HG03064 (cell line): ENCODE data around the gene SPATA18.
"Not testable (repeated sequence)": the region's sequence is repeated elsewhere in the genome, so short reads cannot be mapped to it uniquely, and the experiment has no call there.

Experiments
- ATAC-seq: cut with Tn5 transposase; IDR thresholded peaks from one replicate; pipeline ENCODE4 v1.9.1; 2021; ENCODE audit warnings: low read depth; ENCODE audit not compliant: unreplicated experiment

SPATA18 gene

DNA sequence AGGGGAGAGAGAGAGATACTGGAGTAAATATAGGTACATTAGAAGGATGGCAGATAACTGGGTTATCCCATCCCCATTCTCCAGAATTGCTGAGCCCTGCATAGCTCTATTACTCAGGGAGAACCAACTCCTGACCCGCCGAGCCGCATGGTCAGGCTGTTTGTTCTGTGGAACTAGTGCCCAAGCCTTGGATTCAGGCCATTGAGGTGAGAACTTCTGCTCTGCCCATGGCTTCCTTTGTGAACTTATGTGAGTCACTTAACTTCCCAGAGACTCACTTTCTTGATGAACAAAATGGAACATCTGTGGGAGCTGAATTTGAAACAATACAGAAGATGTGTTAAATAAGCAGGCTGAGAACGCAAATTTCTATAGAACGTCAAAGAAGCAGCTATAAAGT, 54.2 kb downstream of the SPATA18 start:
- no peak for ATAC-seq

DNA sequence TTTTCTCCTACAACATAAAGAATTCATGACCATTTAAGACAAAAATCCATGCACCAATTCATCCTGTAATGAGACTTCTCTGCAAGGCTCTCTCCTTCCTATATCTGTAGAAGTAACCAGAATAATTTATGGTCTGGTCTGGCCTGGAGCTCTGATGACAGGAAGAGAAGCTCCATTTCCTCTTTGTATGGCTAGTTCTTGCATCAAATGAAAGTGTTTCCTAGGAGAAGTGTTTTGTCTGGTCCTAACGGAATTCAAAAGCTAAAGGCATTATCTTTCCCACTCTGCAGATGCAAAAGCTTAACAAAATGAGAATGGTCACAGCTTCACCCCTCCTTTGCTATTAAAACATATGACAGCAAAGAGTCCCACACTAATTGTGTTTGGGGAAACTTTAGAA, 55.1 kb downstream of the SPATA18 start:
- no peak for ATAC-seq

DNA sequence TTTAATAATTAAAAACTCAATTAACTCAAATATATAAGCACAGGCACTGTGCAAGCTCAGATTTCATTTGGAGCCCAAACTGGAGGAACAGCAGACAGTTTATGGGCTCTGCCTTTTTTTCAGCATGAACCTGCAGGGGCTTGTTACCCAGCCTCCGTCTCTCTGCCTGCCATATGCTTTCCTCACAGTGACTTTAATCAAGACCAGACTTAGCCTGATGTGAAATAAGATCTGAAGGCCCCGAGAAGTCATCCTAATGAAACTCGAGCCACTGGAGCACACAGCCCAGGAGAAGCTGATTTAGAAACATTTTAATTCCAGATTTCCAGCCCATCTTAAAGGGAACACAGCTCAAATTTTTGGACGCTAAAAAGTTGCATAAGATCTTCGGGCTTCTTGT, 55.6 kb downstream of the SPATA18 start:
- no peak for ATAC-seq

DNA sequence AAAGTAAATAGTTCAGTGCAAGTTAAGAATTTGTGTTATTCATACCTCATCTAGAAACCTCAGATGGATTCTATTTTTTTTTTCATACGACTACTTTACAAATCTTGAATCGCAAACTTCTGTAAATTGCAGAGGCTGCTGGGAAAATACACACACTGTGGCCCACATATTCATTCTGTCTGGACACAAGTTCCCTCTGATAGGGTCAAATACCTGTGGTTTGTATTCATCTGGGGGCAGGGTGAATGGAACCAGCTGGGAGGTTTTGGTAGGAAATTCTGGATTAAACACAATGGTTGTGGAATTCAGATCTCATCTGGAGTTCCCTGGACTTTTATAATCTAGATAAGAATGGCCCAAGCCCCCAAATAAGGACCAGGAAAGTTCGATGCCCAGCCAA, 56.2 kb downstream of the SPATA18 start:
- no peak for ATAC-seq

DNA sequence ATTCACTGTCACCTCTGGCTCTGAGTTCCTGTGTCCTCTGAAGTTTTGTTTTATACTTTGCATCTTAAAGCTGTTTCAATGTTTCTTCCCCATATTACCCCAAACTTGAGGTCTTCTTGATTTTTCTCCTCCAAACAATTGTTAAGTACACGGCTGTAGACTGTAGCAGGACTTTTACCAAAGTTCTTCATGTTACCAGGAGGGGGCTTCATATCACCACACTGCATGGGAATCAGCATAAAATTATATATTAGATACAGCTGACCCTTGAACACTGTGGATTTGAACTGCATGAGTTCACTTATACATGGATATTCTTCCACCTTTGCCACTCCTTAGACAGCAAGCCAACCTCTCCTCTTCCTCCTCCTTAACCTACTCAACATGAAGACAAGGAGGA, 56.6 kb downstream of the SPATA18 start:
- no peak for ATAC-seq

DNA sequence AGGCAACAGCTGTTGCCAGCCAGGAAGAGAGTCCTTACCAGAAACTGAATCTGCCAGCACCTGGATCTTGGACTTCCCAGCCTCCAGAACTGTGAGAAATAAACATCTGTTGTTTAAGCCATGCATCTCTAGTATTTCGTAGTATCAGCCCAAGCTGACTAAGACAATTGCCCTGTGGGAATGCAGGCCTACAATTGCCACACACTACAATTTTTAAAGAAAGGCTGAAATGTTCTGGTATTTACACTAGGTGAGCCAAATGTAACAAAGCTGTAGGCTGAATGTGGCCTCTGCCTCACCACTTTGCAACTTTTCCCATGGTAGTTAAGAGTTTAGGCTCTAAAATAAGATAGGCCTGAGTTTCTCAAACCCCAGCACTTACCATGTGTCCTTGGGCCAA, 59.1 kb downstream of the SPATA18 start:
- ATAC-seq, result no peak

DNA sequence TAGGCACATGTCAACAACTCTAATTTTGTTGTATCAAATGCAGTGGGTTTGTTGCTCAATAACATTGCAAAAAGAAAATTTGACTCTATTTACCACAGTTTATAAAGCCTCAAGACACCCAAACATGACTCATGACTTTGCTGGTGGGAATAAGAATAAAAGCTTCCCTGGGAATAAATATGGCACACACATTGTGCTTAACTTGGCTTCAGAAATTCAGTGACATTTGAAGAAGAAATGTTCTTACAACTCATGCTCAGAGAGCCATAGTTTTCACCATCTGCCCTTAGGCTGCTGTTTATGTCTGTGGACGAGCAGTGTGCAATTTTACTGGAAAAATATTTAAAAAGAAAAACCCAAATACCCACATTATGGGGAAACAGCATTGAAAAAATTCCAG, 60.9 kb downstream of the SPATA18 start:
- no peak for ATAC-seq

DNA sequence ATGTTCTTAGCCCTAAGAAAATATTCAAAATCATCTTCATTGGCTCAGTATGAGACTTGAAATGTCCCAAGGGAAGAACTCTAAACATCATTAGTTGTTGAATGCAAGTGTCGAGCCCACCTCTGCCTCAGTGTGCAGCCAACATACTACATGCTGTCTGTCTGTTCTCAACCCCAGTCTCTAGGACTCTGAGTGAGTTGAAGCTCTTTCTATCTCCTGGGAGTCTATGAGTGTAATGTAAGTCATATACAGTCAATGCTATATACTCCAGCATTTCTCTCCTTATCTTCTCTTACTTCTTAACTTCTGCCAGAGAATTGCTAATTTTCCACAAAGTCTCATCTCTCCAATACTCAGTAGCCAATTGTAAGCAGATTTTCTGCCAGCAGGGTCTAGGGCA, 61.3 kb downstream of the SPATA18 start:
- no peak for ATAC-seq

DNA sequence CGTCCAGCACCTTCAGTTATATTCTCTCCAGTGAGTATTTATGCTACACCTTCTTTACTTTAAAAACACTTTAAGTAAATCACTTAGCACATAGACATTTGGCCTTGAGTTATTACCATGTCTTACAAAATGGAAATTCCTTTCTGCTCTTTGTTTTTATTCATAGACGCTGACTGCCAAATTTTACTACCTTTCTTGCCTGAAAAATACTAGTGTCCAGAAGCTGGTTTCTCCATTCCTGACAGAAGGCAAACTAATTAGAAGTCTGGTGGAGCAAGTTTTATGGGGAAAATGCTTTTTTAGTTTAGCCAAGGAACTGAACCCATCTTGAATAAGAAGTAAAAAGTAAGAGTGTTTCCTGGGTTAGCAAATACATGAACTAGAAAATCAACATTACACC, 65.5 kb downstream of the SPATA18 start:
- ATAC-seq, result no peak

DNA sequence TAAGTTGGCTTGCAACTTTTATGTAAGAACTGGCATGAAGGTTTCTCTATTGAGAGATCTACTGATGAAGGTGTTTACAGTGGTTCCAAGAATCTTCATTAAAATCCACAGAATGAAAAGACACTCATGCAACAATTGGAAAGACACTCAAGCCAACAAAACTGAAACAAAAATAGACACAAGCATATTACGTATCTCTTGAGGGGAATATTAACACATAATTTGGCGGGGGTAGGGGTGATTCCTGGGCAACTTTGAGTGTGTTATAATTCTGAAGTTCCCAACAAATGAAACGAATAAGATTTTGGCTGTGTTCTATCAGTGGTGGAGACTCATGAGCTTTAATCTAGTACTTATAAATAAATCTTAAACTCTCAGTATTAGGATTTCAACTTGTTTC, 75.1 kb downstream of the SPATA18 start:
- no peak for ATAC-seq

DNA sequence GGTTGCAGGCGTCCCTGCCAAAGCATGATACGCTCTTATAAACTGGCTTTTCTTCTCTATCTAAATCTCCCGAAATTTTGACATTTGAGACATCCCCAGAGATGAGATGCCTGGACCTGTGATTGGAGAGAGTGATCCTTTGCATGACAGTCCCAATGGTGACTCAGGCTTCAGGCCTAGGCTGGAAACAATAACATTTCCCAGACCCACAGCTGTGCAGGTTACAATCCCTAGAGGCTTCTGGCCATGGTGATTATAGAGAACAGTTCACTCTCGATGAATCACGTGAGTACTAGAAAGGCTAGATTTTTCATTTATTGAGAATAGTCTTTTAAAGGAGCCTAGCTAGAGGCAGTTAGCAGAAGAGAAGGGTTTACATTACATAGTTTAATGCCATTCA, 75.9 kb downstream of the SPATA18 start:
- no peak for ATAC-seq

DNA sequence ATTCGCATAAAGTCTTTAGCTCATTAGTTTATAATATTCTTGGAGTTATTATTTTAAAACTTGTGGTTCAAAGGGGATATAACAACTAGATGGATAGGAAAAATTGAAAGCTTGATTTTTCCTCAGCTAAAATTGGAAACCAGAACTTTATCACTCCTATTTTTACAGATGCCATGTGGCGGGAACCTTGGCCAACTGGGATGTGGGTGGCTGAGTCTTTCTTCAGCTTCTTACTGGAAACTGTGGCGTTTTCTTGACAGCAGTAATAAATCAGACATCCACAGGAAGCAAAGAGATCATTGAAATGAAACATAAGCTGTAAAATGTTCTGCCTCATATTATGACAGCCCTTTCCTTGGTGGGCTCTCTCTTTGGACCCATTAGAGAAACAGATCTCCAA, 84.1 kb downstream of the SPATA18 start:
- ATAC-seq, result no peak

DNA sequence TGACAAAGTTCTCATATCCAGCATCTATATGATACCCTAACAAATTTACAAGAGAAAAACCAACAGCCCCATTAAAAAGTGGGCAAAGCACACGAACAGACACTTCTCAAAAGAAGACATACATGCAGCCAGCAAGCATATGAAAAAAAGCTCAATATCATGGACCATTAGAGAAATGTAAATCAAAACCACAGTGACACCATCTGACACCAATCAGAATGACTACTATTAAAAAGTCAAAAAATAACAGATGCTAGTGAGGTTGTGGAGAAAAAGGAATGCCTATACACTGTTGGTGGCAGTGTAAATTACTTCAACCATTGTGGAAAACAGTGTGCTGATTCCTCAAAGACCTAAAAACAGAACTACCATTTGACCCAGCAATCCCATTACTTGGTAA, 86.0 kb downstream of the SPATA18 start:
- ATAC-seq, result not testable (repeated sequence)

DNA sequence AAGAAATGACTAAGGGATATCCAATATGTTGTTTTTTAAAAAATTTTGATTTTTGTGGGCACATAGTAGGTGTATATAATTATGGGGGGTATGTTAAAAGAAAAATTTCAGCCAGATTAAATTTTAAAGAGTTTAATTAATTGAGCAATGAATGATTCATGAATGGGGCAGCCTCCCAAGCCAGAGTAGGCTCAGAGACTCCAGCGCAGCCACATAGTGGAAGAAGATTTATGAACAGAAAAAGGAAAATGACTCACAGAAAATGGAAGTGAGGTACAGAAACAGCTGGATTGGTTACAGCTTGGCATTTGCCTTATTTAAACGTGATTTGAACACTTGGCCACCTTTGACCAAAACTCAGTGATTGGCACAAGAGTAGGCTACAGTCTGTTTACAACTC, 91.7 kb downstream of the SPATA18 start:
- ATAC-seq, result no peak

DNA sequence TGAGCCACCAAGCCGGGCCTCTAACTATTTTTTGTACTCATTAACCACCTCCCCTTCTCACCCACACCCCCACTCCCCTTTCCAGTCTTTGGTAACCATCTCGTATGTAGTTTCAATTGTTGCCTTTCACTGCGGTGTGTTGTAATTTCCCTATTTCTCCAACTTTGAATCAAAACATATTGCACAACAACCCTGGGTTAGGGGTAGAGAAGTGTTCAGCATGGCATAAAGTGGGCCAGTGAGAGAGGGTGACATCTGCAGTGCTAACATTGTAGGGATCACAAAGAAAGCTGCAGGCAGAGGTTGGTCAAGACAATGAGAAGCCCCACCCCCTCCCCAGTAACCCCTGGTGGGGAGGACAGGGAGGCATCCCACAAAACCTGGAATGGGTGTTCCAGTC, 92.7 kb downstream of the SPATA18 start:
- ATAC-seq, result no peak

DNA sequence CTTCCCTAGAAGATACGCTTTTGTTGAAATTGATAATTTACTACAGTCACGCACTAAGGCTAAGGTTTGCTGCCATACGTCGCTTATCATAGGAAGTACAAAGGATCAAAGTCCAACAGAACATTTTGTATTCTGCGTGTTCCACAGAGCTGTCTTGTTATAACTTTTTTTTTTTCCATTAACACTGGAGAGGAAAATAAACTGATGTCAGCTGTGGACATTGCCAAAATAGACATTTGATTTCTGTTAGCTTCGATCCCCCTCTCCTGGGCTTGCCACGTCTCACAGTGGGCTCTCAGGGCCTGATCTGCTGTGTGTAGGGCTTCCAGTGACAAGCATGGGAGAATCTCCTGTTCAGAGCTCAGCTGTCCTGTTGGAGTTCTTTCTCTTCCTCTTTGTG, 93.3 kb downstream of the SPATA18 start:
- ATAC-seq, result no peak
